Stimulated activated CD4-positive, alpha-beta T cell treated with anti-CD3 and anti-CD28 coated beads, Interleukin-15, amount 100 ng/mL, for 24 hours (primary cell): Measurements from ENCODE around the gene DENND5B.
"Not testable (repeated sequence)": the region's sequence is repeated elsewhere in the genome, so short reads cannot be mapped to it uniquely, and the experiment has no call there.

Source experiments
- DNase-seq: peaks from one replicate; pipeline ENCODE4 v3.0.0-alpha.2; 2020

Gene DENND5B

GRCh38 chr12:31589904-31590641 is 863 bp downstream of the DENND5B start:
- peak; percentile 50 for DNase-seq

DNA sequence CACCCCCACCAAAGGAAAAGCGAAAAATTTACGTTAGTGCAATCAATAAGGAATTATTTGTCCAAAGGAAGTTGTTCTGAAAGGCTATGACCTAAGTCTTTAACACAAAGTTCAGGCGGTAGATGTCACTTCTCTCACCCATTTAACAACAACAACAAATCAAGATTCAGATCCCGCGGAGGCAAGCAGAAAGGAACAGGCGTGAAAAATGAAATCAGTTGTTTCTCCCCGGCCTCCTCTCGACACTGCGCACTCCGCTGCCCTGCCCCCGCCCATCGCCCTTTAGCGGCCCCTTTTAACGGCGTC is 1.4 kb downstream of the DENND5B start:
- DNase-seq: peak; percentile 60

DNA sequence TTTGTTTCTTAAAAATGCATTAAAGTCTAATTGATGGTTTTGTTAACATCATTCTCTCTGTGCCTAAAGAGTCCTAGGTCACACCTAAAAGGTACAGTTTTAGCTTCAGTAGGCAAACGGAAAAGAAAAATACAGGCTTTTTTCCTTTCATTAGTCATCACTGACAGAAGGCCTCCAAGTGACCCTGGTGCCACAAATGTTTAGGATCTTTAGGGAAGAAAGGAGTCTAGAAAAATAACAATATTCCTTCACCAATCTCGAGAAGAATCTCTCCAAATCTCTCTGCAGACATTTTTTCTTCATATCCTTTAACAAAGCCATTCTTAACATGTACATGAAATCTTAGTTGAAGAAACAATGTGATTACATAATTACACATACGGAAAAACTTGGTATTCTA is 2.0 kb downstream of the DENND5B start:
- DNase-seq: no peak

GRCh38 chr12:31586728-31587127 is 4.2 kb downstream of the DENND5B start:
- no peak for DNase-seq

DNA sequence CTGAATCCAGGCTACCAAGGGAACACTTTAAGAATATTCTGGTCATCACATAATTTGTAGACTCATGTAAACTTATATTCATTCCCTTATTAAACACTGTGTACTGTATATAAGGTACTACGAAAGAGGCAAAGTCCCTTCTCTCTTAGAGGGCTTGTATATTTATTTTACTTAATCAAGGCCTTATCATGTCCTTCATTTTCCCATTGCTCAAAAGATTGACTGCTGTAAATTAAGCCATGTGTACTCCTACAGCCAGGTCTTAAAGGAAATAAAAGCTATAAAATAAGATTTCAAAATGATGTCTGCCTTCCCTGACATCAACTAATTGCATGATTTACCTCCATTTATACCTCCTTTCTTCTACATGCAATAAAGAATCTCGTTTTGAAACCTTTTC is 5.0 kb downstream of the DENND5B start:
- no peak for DNase-seq

- DNase-seq: no peak
Measured at GRCh38 chr12:31585271-31585670, 5.7 kb downstream of the DENND5B start.

- no peak for DNase-seq
Measured at GRCh38 chr12:31584782-31585181, 6.2 kb downstream of the DENND5B start.

GRCh38 chr12:31583878-31584277 is 7.1 kb downstream of the DENND5B start:
- DNase-seq: no peak

DNA sequence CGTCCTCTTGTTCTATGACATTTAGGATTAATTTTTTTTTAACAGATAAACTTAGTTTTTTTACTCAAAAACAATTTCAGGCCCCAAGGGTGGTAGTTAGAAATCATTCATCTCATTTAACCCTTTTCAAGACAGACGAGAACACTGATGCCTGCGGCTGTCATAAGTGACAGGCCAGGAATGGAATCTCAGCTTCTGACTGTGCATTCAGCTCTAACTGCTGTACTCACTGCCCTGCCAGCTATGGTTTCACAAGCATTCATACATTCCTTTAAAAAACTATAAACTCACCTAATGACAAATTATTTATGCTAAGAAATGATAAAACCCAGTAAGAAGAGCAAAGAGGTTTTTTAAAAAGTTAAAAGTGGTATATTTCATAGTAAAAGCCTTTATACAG is 8.8 kb downstream of the DENND5B start:
- no peak for DNase-seq

DNA sequence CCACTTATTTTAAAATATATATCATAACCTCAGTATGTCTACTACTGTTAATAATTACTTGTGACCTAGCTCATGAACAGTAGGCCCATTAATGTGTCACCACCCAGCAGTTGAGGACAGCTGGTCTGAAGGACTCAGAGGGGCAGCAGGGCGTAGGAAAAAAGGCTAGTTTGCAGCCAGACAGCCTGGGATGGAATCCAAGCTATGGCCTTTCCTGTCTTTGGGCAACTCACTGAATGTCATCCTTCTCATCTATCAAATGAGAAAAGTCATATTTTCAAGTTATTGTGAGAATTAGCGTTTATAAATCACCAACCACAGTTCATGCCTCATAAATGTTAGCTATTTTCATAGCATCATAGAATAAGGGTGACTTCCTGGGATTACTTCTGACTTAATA is 12.3 kb downstream of the DENND5B start:
- DNase-seq: no peak

- no peak for DNase-seq
Measured at GRCh38 chr12:31574803-31575575, 15.9 kb downstream of the DENND5B start.

DNA sequence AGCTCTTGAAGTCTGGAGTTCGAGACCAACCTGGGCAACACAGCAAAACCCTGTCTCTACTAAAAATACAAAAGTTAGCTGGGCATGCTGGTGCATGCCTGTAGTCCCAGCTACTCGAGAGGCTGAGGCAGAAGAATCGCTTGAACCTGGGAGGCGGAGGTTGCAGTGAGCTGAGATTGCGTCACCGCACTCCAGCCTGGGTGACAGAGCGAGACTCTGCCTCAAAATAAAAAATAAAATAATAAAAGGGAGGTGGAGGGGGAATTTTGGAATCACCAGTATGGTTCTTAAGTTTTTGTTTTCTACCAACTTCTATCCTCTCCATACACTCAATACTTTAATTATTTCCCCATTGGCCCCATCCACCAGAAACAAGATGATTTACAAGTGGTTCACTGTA is 16.6 kb downstream of the DENND5B start:
- DNase-seq: not testable (repeated sequence)

- no peak for DNase-seq
Measured at GRCh38 chr12:31572900-31573600, 17.9 kb downstream of the DENND5B start.

- DNase-seq: no peak
Measured at GRCh38 chr12:31570880-31571279, 20.1 kb downstream of the DENND5B start.

- DNase-seq: not testable (repeated sequence)
Measured at GRCh38 chr12:31569517-31569916, 21.4 kb downstream of the DENND5B start.

DNA sequence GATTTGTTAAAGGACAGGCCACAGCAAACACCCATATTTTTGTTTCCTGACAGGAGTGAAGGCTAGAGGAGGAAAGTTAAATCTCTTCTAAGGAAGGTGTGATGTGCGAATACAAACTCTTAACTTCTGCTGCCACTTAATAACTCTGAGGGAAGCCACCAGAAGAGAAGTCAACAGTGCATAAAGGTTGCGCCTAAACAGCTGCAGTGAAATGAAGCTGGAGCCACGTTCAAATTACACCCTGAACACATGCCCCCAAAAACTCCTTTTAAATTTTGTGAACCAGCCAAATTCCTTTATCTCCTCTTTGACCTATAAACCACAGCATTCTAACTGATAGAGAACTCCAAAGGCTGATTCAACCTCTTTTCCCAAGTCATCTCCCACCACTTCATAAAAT is 22.4 kb downstream of the DENND5B start:
- no peak for DNase-seq

DNA sequence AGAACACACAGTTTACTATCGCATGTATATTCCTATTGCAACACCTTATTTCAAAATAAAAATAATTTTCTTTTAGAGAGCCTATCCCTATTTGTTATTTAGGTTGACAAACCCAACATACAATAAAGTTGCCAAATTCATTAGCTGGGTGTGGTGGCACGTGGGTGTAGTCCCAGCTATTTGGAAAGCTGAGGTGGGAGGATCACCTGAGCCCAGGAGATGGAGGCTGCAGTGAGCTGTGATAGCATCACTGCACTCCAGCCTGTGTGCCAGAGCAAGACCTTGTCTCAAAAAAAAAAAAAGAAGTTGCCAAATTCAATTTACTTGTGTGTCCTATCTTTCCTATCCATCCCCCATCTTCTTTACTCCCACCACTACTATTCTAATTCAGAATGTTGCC is 23.9 kb downstream of the DENND5B start:
- DNase-seq: no peak

DNA sequence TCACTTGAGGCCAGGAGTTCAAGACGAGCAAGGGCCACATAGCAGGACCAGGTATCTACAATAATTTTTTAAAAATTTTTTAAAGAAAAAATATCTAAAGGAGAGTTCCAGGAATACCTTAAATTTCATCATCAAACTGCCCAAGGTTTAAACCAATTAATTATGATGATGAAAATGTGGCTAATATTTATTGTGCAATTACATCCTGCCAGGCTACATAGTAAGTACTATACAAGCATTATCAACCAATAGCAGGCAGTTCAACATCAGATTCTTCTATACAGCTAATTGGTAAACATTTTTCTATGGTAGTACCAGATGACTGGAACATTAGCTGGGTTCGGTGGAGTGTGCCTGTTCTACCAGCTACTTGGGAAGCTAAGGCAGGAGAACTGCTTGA is 24.4 kb downstream of the DENND5B start:
- DNase-seq: no peak

DNA sequence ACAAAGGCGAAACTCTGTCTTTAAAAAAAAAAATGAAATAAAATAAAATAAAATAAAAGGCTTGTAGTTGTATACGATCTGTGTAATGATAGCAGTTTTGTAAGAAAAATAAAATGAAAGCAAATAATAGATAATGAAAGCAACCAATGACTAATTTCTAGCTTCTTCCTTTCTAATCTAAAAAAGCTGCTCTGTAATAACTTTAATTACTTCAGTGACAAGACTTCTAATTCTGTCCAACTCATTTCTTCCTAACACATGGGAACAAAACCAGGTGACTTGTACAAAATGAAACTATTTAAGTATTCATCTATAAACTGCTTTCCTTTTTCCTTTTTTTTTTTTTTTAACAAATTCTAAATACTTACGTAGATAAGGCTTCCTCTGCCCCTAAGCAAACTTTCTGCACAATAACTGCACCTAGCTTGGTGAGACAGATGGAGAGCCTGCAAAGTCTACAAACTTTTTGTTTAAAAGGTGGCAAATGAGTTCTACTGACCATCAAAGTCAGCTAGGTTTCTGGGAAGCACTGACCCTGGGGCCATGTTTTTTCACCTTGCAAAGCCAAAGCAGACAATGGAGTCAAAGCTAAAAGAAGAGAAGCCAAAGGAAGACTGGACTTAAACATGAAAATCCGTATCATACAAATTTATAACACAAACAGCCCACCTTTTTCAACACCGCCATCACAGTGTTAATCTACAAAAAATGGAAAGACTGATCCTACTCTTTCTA is 28.2 kb downstream of the DENND5B start:
- DNase-seq: no peak

DNA sequence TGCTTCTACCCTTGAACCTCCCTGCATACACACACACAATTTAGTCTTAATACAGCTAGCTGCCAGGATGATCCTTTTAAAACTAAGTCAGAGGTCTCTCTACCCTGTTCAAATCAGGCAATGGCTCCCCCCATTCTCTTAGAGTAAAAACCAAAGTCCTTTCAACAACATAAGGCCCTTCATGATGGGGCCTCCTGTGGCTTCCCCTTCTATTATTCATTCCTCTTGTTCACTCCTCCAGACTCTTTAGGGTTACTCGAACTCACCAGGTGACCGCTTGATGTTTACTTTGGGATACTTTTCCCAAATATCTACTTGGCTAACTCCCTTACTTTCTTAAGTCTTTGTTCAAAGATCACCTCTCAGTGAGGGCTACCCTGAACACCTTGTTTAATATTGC is 30.4 kb downstream of the DENND5B start:
- no peak for DNase-seq

DNA sequence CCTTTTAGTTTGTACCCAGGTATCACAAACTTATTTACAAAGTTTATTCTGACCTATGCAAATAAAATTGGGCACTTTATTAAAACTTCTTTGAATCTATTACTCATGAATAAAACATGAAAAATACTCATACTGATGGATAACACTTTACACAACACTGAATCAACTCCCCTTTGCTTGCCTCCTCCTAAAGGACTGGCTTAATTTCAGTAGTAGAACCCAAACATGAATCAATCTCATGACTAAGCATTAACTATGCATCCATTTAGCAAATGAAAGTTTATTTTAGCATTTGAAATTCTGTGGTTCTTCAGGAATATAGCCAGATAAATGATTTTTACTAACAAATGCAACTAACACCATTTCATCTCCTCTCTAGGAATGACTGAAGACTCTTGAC is 32.4 kb downstream of the DENND5B start:
- DNase-seq: no peak

GRCh38 chr12:31557707-31558106 is 33.2 kb downstream of the DENND5B start:
- no peak for DNase-seq

DNA sequence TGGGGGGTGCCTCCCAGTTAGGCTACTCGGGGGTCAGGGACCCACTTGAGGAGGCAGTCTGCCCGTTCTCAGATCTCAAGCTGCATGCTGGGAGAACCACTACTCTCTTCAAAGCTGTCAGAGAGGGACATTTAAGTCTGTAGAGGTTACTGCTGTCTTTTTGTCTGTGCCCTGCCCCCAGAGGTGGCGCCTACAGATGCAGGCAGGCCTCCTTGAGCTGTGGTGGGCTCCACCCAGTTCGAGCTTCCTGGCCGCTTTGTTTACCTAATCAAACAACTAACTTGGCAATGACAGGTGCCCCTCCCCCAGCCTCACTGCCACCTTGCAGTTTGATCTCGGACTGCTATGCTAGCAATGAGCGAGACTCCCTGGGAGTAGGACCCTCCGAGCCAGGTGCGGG is 35.5 kb downstream of the DENND5B start:
- DNase-seq: not testable (repeated sequence)
